ENCODE results near the gene CHST6. TPM values are rescaled to one million over a fixed set of nuclear protein-coding genes. Genes with fewer than 3 reads are reported as not detected.

CHST6 gene
- total RNA-seq, 1 donor, result under 0.01 TPM

DNA sequence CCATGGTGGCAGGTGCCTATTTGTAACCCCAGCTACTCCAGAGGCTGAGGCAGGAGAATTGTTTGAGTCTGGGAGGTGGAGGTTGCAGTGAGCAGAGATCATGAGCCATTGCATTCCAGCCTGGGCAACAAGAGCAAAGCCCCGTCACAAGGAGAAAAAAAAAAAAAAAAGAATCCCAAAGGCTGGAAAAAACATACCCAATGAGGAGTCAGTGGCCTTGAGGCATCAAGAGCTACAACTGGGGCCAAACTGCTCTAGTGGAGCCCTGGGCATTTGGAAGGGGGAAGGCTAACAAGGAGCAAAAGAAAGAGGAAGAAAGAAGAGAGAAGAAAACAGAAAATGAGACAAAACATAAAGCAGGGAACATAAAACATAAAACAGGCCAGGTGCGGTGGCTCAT, 6.9 kb downstream of the CHST6 start:
- no peak overlapping the region for H3K4me3 ChIP-seq (ENCODE audit: low read depth, low read length)
- TF ChIP-seq, protein P1, sequence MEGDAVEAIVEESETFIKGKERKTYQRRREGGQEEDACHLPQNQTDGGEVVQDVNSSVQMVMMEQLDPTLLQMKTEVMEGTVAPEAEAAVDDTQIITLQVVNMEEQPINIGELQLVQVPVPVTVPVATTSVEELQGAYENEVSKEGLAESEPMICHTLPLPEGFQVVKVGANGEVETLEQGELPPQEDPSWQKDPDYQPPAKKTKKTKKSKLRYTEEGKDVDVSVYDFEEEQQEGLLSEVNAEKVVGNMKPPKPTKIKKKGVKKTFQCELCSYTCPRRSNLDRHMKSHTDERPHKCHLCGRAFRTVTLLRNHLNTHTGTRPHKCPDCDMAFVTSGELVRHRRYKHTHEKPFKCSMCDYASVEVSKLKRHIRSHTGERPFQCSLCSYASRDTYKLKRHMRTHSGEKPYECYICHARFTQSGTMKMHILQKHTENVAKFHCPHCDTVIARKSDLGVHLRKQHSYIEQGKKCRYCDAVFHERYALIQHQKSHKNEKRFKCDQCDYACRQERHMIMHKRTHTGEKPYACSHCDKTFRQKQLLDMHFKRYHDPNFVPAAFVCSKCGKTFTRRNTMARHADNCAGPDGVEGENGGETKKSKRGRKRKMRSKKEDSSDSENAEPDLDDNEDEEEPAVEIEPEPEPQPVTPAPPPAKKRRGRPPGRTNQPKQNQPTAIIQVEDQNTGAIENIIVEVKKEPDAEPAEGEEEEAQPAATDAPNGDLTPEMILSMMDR (IDR thresholded peaks at IDR 0.05; ENCODE audit: insufficient read depth, low read depth, low read length), result no peak
- DNase-seq (ENCODE audit: low read depth), result no peak

DNA sequence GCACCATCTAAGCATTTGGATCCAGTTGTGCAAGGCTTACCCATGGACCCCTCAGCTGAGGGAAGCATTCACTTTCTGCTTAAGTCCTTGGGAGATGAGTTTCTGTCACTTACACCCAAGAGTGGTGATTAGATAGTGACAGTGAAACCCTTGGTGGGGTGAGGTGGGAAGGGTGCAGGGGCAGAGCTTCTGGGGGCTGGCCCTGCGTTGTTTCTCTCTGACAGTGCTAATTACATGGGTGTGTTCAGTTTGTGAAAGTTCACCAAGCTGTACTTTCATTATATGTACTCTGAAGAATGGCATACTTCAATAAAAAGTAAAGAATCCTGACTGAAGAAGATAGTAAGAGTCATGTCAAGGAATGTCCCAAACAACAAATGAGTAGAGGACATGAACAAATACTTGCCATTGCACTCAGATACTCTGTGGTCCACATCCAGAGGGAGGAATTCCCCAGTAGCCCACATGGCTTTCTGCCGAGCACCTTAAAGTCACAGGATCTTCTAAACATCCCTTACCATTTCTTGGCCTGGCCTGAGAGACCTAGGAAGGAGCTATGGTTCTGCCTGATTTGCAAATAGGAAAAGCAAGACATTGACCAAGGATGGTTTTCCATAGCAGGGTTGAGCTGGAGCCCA, 8.4 kb downstream of the CHST6 start:
- TF ChIP-seq, protein P1 (IDR thresholded peaks at IDR 0.05; ENCODE audit: insufficient read depth, low read depth, low read length), result no peak
- DNase-seq (ENCODE audit: low read depth), result no peak
- H3K4me3 ChIP-seq (ENCODE audit: low read depth, low read length), result no peak overlapping the region

DNA sequence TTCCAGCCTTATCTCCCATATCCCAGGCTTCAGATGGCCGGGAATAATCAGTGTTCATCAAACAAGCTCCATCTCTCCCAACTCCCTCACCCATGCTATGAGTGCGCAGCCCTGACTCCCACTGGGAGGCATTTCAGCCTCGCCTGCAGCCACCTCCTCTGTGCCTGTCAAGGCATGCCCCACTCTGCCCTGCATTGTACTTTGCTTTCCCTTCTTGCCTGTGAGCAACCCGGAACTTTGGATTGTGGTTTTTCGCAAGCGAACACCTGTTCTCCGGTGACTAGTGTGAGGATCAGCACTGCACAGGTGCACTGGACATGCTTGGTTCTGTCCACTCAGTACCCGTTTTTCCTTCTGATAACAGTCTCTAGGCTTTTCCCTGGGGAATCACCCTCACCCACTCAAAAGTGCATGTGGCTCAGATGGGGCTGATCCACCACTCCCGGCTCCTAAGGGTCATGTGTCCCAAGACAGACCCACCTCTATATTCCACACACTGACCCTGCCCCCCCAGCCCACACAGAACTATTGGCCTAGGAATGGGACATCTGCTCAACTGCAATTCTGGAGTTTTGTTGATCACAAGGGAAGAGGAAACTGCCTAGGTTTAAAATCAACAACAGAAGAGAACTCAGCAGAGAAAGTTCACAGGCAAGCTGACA, 9.1 kb downstream of the CHST6 start:
- no peak for DNase-seq (ENCODE audit: low read depth)
- TF ChIP-seq, protein P1 (IDR thresholded peaks at IDR 0.05; ENCODE audit: insufficient read depth, low read depth, low read length), result no peak

DNA sequence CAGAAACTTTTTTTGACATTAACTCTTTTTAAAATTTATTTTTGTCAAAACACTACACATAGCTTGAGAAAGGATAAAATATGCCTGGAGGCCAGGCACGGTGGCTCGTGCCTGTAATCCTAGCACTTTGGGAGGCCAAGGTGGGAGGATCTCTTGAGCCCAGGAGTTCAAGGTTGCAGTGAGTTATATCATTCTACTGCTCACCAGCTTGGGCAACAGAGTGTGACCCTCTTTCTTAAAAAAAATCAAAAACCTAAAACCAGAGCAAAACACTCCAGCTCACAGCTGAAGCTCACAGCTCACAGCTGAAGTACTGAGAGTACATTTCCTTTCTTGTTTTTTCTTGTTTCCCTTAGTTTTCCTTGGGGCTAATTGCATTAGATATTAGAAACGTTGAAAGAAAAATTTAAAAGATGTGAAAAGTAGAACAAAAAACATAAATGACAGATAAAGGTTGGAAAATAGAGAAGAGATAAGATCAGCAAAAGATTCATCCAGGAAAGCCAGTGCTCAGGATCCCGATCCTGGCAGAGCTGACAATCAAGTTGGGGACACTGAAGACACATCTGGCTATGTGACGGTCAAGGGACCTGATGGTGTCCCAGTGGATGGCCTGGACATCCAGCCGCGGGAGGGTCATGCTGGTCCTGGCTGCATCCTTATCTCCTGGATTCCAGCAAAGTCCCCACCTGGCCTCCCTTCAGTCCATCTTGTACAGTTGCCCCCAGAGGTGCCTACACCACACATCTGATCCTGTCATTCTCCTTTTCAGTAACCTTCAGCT, 9.8 kb downstream of the CHST6 start:
- no peak overlapping the region for H3K4me3 ChIP-seq (ENCODE audit: low read depth, low read length)
- TF ChIP-seq, protein P1 (IDR thresholded peaks at IDR 0.05; ENCODE audit: insufficient read depth, low read depth, low read length), result no peak
- no peak for DNase-seq (ENCODE audit: low read depth)

More for the DNA sequence above, 9.1 kb downstream of the CHST6 start:
- H3K4me3 ChIP-seq (ENCODE audit: low read depth, low read length), result no peak overlapping the region

DNA sequence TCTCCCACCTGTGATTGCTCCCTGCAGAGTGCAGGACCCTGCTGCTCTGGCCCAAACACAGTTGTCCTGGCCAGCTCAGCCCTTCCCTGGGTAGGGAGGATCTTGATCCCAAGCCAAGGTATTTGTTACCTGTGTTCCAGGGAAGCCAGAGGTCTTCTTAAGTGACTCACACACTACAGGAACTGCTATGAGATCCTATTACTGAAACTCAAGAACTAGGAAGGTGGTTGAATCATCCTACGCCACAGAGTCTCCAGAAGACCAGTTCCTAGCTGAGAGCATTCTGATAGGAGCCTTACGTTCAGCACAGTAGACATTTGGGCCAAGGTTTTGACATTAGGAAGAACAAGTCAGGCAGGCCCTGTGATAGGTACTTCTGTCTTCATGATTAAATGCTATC, 12.0 kb downstream of the CHST6 start:
- no peak overlapping the region for H3K4me3 ChIP-seq (ENCODE audit: low read depth, low read length)
- no peak for DNase-seq (ENCODE audit: low read depth)
- TF ChIP-seq, protein P1 (IDR thresholded peaks at IDR 0.05; ENCODE audit: insufficient read depth, low read depth, low read length), result no peak

DNA sequence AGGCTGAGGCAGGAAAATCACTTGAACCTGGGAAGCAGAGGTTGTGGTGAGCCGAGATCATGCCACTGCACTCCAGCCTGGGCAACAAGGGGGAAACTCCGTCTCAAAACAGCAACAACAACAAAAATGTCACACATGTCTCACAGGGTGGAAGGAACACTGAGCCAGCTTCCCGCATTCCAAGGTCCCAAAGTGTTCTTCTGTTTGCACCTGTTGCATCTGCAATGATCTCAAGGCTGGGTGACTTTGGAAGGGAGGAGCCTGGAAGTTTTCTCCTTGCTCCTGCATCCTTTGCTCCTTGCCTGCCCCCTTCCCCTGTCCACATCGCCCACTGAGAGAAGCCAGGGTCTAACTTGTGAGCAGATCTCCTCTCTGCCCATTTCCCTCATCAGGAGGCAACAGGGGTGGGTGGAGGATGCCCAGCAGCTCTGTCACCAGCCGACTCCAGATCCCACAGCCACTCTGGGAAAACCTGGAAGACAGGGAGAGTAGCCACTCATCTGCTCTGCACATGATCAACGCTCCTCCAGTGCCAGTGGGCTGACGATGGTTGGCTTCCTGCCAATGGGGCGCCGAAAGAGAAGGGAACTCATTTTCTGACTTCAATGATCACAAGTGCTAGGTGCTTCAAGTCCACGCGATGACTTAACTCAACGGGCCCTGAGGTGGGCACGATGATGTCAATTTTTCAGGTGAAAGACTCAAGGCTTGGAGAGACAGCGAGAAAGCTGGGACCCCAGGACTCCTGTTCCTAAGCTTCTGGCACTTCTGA, 12.6 kb downstream of the CHST6 start:
- no peak overlapping the region for H3K4me3 ChIP-seq (ENCODE audit: low read depth, low read length)
- TF ChIP-seq, protein P1 (IDR thresholded peaks at IDR 0.05; ENCODE audit: insufficient read depth, low read depth, low read length), result no peak
- DNase-seq (ENCODE audit: low read depth), result no peak
